Kidney (tissue), 14 donors: ENCODE measurements around the gene SLC6A1. TPM values are rescaled to one million over a fixed set of nuclear protein-coding genes. Genes with fewer than 3 reads are reported as not detected.

Source experiments
- DNase-seq, 5 donors: peaks; one replicate each; pipeline ENCODE4 v3.0.0-alpha.2; 2013 to 2020
- FAIRE-seq: peaks from 2 replicates; lab custom pipeline; 2012; peaks lifted over from hg19 to GRCh38; lab: Jason Lieb, UNC
- H3K27ac ChIP-seq, 2 donors: one replicate each; pipeline ENCODE4 v1.7.0; 2013; ENCODE audit warnings: low read depth in 2 of 2, low read length in 2 of 2, inconsistent platforms in 1 of 2
- H3K27me3 ChIP-seq: one replicate; pipeline ENCODE4 v1.7.1; 2013; ENCODE audit warnings: low read length, inconsistent platforms; ENCODE audit not compliant: control insufficient read depth, insufficient read depth
- H3K36me3 ChIP-seq, 3 donors: one replicate each; pipeline versions ENCODE4 v1.7.0 to v1.7.1; 2013; ENCODE audit warnings: low read length in 3 of 3, control low read depth in 1 of 3, inconsistent platforms in 1 of 3; ENCODE audit not compliant: insufficient read depth in 3 of 3, control insufficient read depth in 2 of 3
- H3K4me1 ChIP-seq, 3 donors: one replicate each; pipeline versions ENCODE4 v1.7.0 to v1.7.1; 2013; ENCODE audit warnings: low read length in 3 of 3, inconsistent platforms in 1 of 3, low read depth in 1 of 3; ENCODE audit not compliant: control insufficient read depth in 2 of 3, insufficient read depth in 2 of 3
- H3K4me3 ChIP-seq, 3 donors: one replicate each; pipeline versions ENCODE4 v1.7.0 to v1.8.1; 2013; ENCODE audit warnings: low read length in 3 of 3, control low read depth in 1 of 3, inconsistent platforms in 1 of 3
- H3K9ac ChIP-seq, 3 donors: one replicate each; pipeline versions ENCODE4 v1.7.0 to v1.7.1; 2013; ENCODE audit warnings: low read length in 3 of 3, control low read depth in 1 of 3, inconsistent platforms in 1 of 3
- H3K9me3 ChIP-seq, 3 donors: one replicate each; pipeline versions ENCODE4 v1.7.0 to v1.7.1; 2013; ENCODE audit warnings: low read length in 3 of 3, control low read depth in 1 of 3, inconsistent platforms in 1 of 3; ENCODE audit not compliant: control insufficient read depth in 2 of 3, insufficient read depth in 1 of 3
- intact Hi-C: fragments of 100-400 bp; cut with DNase I; formaldehyde crosslinking; loops from one replicate; pipeline ENCODE4 v1.11.1; 2022
- polyA plus RNA-seq: library from polyadenylated mRNA; stranded (reverse); fragments of 350-450 nt; fragmentation: Illumina TruSeq; extraction: RNeasy Lipid Tissue Mini Kit (QIAGEN cat#74804); gene quantifications from one replicate; pipeline ENCODE4 v1.2.3, GENCODE V29; 2014; ENCODE audit warnings: low read depth, low replicate concordance; ENCODE audit not compliant: insufficient read depth
- total RNA-seq: library from RNA; stranded (reverse); fragmentation: NEBNext Ultra II Directional; extraction: Animal tissue kit (Norgen Biotek cat#: 25700); gene quantifications from one replicate; pipeline ENCODE4 v1.2.1, GENCODE V29; 2021
- TF ChIP-seq, protein P1 (sequence below): IDR thresholded peaks from 3 replicates; pipeline ENCODE4 v1.5.1; 2012; ENCODE audit warnings: mild to moderate bottlenecking, moderate library complexity, borderline replicate concordance; ENCODE audit not compliant: insufficient read depth; ENCODE audit errors: extremely low read depth
- donor health status: control.
- donor health status: control.
- donor health status: control.
- donor health status: control.
- donor health status: control.
- donor health status: DM: yes; HTN: yes; CAD: no.
- donor health status: Normal renal cell carcinoma (clear cell type).

The SLC6A1 gene
- total and polyA plus RNA-seq, 2 donors from 2014 or later = 2.1 TPM; not detected in 1

DNA sequence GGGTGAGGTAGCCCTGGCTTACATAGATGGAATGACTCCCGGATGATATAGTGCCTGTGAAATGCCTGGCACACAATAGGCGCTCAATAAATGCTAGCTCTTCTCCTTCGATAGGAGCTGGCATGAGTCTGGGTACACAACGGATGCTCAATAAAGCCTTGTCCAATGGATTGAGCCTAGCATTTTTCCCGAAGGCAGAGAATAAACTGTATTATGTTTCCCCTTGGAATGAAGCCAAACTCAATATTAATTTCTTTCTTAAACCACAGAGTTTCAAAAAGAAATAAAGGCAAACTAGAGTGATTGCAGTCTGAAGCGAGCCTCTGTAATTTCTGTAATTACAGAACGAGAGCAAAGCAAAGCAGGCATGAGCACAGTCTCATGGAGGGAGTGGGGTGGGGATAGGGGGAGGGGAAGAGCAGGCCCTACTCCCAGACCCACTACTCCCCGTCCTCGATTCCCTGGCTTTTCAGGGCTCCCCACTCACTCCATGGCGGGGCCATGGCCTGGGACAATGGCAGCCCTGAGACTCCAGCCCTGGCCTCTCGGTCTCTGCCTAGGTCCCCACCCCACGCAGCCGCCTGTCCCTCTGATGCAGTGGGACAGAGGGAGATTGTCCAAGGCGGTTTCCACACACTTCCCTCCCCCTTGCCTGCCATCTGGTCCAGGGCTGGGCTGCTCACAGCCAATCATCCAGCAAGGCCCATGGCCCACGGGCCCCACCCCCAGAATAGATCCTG, 18.0 kb downstream of the SLC6A1 start:
- Histone ChIP-seq H3K27ac (no peak overlapping the region), H3K27me3 (no peaks in the 10 kb centered on the region), H3K36me3 (no peaks in the 10 kb centered on the region), H3K4me1 (no peaks in the 10 kb centered on the region), H3K9ac (no peak overlapping the region), H3K4me3 (no peak overlapping the region), H3K9me3 (no peaks in the 10 kb centered on the region)
- no peak for DNase-seq
- intact Hi-C loops = no loop called here
- TF ChIP-seq, protein P1, sequence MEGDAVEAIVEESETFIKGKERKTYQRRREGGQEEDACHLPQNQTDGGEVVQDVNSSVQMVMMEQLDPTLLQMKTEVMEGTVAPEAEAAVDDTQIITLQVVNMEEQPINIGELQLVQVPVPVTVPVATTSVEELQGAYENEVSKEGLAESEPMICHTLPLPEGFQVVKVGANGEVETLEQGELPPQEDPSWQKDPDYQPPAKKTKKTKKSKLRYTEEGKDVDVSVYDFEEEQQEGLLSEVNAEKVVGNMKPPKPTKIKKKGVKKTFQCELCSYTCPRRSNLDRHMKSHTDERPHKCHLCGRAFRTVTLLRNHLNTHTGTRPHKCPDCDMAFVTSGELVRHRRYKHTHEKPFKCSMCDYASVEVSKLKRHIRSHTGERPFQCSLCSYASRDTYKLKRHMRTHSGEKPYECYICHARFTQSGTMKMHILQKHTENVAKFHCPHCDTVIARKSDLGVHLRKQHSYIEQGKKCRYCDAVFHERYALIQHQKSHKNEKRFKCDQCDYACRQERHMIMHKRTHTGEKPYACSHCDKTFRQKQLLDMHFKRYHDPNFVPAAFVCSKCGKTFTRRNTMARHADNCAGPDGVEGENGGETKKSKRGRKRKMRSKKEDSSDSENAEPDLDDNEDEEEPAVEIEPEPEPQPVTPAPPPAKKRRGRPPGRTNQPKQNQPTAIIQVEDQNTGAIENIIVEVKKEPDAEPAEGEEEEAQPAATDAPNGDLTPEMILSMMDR = no peak
- FAIRE-seq = no peak

DNA sequence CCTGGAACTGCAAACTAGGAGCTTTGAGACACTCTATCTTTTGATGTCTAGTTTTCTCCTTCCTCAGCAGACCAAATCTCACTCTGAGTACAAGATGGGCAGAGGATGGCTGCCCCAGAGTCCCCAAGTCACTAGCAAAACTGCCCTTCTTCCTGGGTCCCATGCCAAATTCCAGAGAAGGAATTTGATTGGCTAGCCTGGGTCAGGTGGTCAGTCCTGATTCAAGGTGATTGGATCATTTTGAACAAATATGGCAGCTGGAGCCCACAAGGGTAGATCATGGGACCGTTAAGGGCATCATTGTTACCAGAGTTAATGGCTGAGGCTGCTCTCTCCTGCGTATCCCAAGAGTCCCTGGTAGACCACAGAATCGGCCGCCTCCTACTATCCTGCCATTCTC, 21.7 kb downstream of the SLC6A1 start:
- TF ChIP-seq, protein P1 = no peak
- Histone ChIP-seq H3K9me3 (no peaks in the 10 kb centered on the region), H3K27ac (no peak overlapping the region), H3K36me3 (no peaks in the 10 kb centered on the region), H3K4me3 (no peak overlapping the region), H3K9ac (no peak overlapping the region), H3K4me1 (no peaks in the 10 kb centered on the region), H3K27me3 (no peaks in the 10 kb centered on the region)
- intact Hi-C loops = no loop called here
- DNase-seq (no peak), FAIRE-seq (no peak)

DNA sequence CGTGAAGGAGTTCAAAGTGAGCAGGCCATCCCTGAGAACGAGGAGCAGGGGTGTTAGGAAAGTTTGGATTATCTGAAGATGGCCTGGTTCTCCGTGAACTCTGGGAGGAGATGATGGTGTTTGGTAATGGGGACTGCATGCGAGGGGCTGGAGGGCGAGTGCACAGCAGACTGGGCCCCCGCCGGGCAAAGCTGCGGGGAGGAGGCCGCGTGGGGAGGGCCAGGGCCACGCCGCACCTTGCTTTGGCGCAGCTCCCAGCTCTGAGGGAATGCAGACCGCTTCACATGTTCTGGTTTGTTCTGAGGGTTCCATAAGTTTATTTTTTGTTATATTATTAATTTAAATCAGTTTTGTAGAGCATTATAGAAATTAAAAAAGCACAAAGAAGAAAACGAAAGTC, 22.2 kb downstream of the SLC6A1 start:
- DNase-seq = no peak
- H3K27ac ChIP-seq = no peak overlapping the region
- no peaks in the 10 kb centered on the region for H3K4me1 ChIP-seq
- no peak overlapping the region for H3K4me3 ChIP-seq
- no peaks in the 10 kb centered on the region for H3K9me3 ChIP-seq
- no peaks in the 10 kb centered on the region for H3K27me3 ChIP-seq
- no peaks in the 10 kb centered on the region for H3K36me3 ChIP-seq
- H3K9ac ChIP-seq = no peak overlapping the region
- FAIRE-seq = no peak
- TF ChIP-seq, protein P1 = no peak
- intact Hi-C loops = no loop called here
